GM12873 (cell line): ENCODE results near the gene OOSP1.

Experiments
- CTCF ChIP-seq: IDR thresholded peaks from 2 replicates; pipeline ENCODE4 v1.5.1; 2012; ENCODE audit warnings: low read depth, mild to moderate bottlenecking, moderate library complexity, low read length, control low read depth; ENCODE audit not compliant: insufficient read depth; ENCODE audit errors: missing control alignments

The OOSP1 gene

GRCh38 chr11:60003729-60004128, 65.5 kb downstream of the OOSP1 start:
- TF ChIP-seq CTCF: no peak

GRCh38 chr11:60005360-60005759, 67.1 kb downstream of the OOSP1 start:
- no peak for TF ChIP-seq CTCF
